ENCODE data around the gene TSPAN1. TPM values are rescaled to one million over a fixed set of nuclear protein-coding genes. Genes with fewer than 3 reads are reported as not detected.

Gene TSPAN1
- polyA plus RNA-seq, 3 donors: not detected

DNA sequence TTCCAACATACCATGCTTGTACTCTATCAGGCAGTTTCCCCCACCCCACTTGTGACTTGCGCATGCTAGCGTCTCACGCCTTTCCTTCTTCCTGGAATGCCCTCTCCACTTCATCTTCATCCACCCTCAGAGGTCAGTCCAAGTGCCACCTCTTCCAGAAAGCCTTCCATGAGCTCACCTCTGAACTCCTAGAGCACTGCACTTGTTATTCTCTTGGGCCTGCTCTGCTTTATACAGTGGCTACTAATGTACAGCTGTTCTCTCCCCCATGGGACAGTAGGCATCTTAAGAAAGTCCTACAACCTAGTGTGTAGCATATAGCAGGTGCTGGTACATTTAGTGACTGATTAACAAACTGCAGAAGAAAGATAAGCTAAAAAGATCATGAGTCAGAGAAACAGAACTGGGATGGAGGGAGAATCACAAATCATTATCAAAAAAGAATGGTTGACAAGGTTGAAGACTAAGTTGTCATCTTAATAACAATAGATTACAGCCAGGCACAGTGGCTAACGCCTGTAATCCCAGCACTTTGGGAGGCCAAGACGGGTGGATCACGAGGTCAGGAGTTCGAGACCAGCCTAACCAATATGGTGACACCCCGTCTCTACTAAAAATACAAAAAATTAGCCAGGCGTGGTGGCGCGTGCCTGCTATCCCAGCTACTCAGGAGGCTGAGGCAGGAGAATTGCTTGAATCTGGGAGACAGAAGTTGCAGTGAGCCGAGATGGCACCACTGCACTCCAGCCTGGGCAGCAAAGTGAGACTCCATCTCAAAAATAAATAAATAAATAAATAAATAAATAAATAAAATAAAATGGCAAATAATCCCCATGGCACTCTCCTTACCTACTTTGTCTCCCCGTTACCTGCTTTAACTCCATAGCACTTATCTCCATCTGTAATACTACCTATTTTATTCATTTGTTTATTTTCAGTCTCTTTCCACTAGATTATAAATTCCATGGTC, 16.3 kb upstream of the TSPAN1 start:
- no peak for DNase-seq
- H3K9me3 Mint-ChIP-seq: peaks cover 0 to 1% (median 0%) of the 10 kb centered on the region in 7 donors
- no peak overlapping the region for H3K4me2 ChIP-seq (replicated peaks; ENCODE audit: extremely low read depth, low read length, poor library complexity, severe bottlenecking)
- no peaks in the 10 kb centered on the region for H3K4me1 ChIP-seq (ENCODE audit: control insufficient read depth in 1 of 2, insufficient read depth in 2 of 2, low read length in 2 of 2)
- H3K27me3 ChIP-seq (ENCODE audit: control insufficient read depth in 2 of 2, insufficient read depth in 2 of 2, low read length in 2 of 2): no peaks in the 10 kb centered on the region
- no peaks in the 10 kb centered on the region for H3K36me3 Mint-ChIP-seq
- no peak overlapping the region for H3K9ac ChIP-seq (ENCODE audit: insufficient read depth, low read length, poor library complexity, severe bottlenecking)
- no peak overlapping the region for H3K27ac Mint-ChIP-seq
- intact Hi-C loops (cut with micrococcal nuclease): no loop called here
- no peak overlapping the region for H2AFZ ChIP-seq (ENCODE audit: insufficient read depth, low read depth, low read length, poor library complexity, severe bottlenecking)
- no peak overlapping the region for H3K4me3 Mint-ChIP-seq
- H3K4me1 Mint-ChIP-seq: no peaks in the 10 kb centered on the region
- H3K9me3 ChIP-seq (replicated peaks in 1 of 2; ENCODE audit: control insufficient read depth in 1 of 2, insufficient read depth in 1 of 2, low read length in 2 of 2): no peaks in the 10 kb centered on the region
- H3K27me3 Mint-ChIP-seq (ENCODE audit: low read depth in 3 of 3): peaks cover 0 to 2% (median 0%) of the 10 kb centered on the region in 3 donors
- H3K4me3 ChIP-seq (replicated peaks in 1 of 3; ENCODE audit: low read depth in 2 of 3, low read length in 3 of 3): no peak overlapping the region
- H3K79me2 ChIP-seq (ENCODE audit: insufficient read depth, low read length): no peaks in the 10 kb centered on the region
- 97% methylated on average over 6 of the region's 13 CpGs for WGBS (ENCODE audit: insufficient coverage)
- no peaks in the 10 kb centered on the region for H3K36me3 ChIP-seq (replicated peaks in 1 of 2; ENCODE audit: control insufficient read depth in 1 of 2, insufficient read depth in 2 of 2, low read length in 2 of 2)
- H3K27ac ChIP-seq (ENCODE audit: low read depth in 1 of 2, low read length in 2 of 2): no peak overlapping the region
- TF ChIP-seq, protein P1, sequence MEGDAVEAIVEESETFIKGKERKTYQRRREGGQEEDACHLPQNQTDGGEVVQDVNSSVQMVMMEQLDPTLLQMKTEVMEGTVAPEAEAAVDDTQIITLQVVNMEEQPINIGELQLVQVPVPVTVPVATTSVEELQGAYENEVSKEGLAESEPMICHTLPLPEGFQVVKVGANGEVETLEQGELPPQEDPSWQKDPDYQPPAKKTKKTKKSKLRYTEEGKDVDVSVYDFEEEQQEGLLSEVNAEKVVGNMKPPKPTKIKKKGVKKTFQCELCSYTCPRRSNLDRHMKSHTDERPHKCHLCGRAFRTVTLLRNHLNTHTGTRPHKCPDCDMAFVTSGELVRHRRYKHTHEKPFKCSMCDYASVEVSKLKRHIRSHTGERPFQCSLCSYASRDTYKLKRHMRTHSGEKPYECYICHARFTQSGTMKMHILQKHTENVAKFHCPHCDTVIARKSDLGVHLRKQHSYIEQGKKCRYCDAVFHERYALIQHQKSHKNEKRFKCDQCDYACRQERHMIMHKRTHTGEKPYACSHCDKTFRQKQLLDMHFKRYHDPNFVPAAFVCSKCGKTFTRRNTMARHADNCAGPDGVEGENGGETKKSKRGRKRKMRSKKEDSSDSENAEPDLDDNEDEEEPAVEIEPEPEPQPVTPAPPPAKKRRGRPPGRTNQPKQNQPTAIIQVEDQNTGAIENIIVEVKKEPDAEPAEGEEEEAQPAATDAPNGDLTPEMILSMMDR (IDR thresholded peaks at IDR 0.05): no peak
- H4K20me1 ChIP-seq (ENCODE audit: insufficient read depth, low read length): no peaks in the 10 kb centered on the region

DNA sequence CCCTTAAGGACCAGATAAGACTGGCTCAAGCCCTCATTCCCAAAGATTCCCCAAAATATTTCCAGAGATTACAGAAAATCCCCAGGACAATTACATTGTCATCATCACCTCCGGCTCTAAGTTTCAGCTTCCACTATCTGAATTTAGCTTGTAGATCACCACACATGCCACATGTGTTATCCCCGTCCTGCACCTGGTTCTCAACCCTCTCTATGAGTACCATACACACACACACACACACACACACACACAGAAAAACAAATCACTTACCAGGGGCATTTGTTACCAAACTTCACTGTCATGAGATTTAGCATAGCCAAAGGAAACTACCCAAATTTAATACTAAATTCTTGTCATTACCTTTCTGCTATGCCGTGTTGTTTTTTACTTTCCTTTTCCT, 15.4 kb upstream of the TSPAN1 start:
- no peaks in the 10 kb centered on the region for H3K36me3 ChIP-seq (replicated peaks in 1 of 2; ENCODE audit: control insufficient read depth in 1 of 2, insufficient read depth in 2 of 2, low read length in 2 of 2)
- no peak overlapping the region for H3K4me2 ChIP-seq (replicated peaks; ENCODE audit: extremely low read depth, low read length, poor library complexity, severe bottlenecking)
- no peak for DNase-seq
- H3K4me1 ChIP-seq (ENCODE audit: control insufficient read depth in 1 of 2, insufficient read depth in 2 of 2, low read length in 2 of 2): no peaks in the 10 kb centered on the region
- 72% methylated on average over 3 of the region's 3 CpGs for WGBS (ENCODE audit: insufficient coverage)
- no peaks in the 10 kb centered on the region for H3K36me3 Mint-ChIP-seq
- H3K4me3 Mint-ChIP-seq: no peak overlapping the region
- no peak overlapping the region for H3K4me3 ChIP-seq (replicated peaks in 1 of 3; ENCODE audit: low read depth in 2 of 3, low read length in 3 of 3)
- H3K27ac ChIP-seq (ENCODE audit: low read depth in 1 of 2, low read length in 2 of 2): no peak overlapping the region
- intact Hi-C loops (cut with micrococcal nuclease): no loop called here
- TF ChIP-seq, protein P1 (IDR thresholded peaks at IDR 0.05): no peak
- no peak overlapping the region for H2AFZ ChIP-seq (ENCODE audit: insufficient read depth, low read depth, low read length, poor library complexity, severe bottlenecking)
- peaks cover 0 to 2% (median 0%) of the 10 kb centered on the region in 7 donors for H3K9me3 Mint-ChIP-seq
- H3K27me3 Mint-ChIP-seq (ENCODE audit: low read depth in 3 of 3): peaks cover 2 to 6% (median 2%) of the 10 kb centered on the region in 3 donors
- H3K4me1 Mint-ChIP-seq: no peaks in the 10 kb centered on the region
- H4K20me1 ChIP-seq (ENCODE audit: insufficient read depth, low read length): no peaks in the 10 kb centered on the region
- H3K79me2 ChIP-seq (ENCODE audit: insufficient read depth, low read length): no peaks in the 10 kb centered on the region
- no peak overlapping the region for H3K27ac Mint-ChIP-seq
- H3K27me3 ChIP-seq (ENCODE audit: control insufficient read depth in 2 of 2, insufficient read depth in 2 of 2, low read length in 2 of 2): no peaks in the 10 kb centered on the region
- no peak overlapping the region for H3K9ac ChIP-seq (ENCODE audit: insufficient read depth, low read length, poor library complexity, severe bottlenecking)
- no peaks in the 10 kb centered on the region for H3K9me3 ChIP-seq (replicated peaks in 1 of 2; ENCODE audit: control insufficient read depth in 1 of 2, insufficient read depth in 1 of 2, low read length in 2 of 2)

Data from CD14-positive monocyte (primary cell).